HCT116 (cell line): ENCODE results near the gene KRTAP1-3. TPM values are rescaled to one million over a fixed set of nuclear protein-coding genes. Genes with fewer than 3 reads are reported as not detected.

Experiments
- total RNA-seq: library from RNA; stranded (reverse); gene quantifications from one replicate; pipeline ENCODE4 v1.2.1, GENCODE V29; 2021; ENCODE audit not compliant: unreplicated experiment

KRTAP1-3 gene
- total RNA-seq, 1 experiment from 2014 or later, result not detected

Other genes with a start within 250 kb of the KRTAP1-3 start
- not detected for gene KRT28, start 234.9 kb downstream of the KRTAP1-3 start, total RNA-seq
- gene KRT10, start 212.3 kb downstream of the KRTAP1-3 start, total RNA-seq, result 62.3 TPM
- not detected for gene KRT12, start 167.7 kb downstream of the KRTAP1-3 start, total RNA-seq
- 1.5 TPM for gene KRT20, start 149.6 kb downstream of the KRTAP1-3 start, total RNA-seq
- 19.0 TPM for gene KRT23, start 97.2 kb downstream of the KRTAP1-3 start, total RNA-seq
- gene KRT39, start 67.9 kb downstream of the KRTAP1-3 start, total RNA-seq, result not detected
- gene KRT40, start 50.5 kb downstream of the KRTAP1-3 start, total RNA-seq, result not detected
- gene KRTAP3-3, start 40.7 kb downstream of the KRTAP1-3 start, total RNA-seq, result not detected
- not detected for gene KRTAP3-2, start 35.0 kb downstream of the KRTAP1-3 start, total RNA-seq
- gene KRTAP3-1, start 25.7 kb downstream of the KRTAP1-3 start, total RNA-seq, result not detected
- gene KRTAP1-5, start 7.7 kb downstream of the KRTAP1-3 start, total RNA-seq, result not detected
- not detected for gene KRTAP1-4, start 4.7 kb downstream of the KRTAP1-3 start, total RNA-seq
- gene KRTAP1-1, start 6.6 kb upstream of the KRTAP1-3 start, total RNA-seq, result not detected
- gene KRTAP2-1, start 12.4 kb upstream of the KRTAP1-3 start, total RNA-seq, result not detected
- 1.2 TPM for gene KRTAP2-2, start 20.4 kb upstream of the KRTAP1-3 start, total RNA-seq
- 6.3 TPM for gene KRTAP2-3, start 25.2 kb upstream of the KRTAP1-3 start, total RNA-seq
- 0.76 TPM for gene KRTAP2-4, start 31.0 kb upstream of the KRTAP1-3 start, total RNA-seq
- gene KRTAP4-7, start 49.3 kb upstream of the KRTAP1-3 start, total RNA-seq, result not detected
- gene KRTAP4-8, start 63.3 kb upstream of the KRTAP1-3 start, total RNA-seq, result not detected
- not detected for gene KRTAP4-16, start 67.3 kb upstream of the KRTAP1-3 start, total RNA-seq
- not detected for gene KRTAP4-9, start 70.5 kb upstream of the KRTAP1-3 start, total RNA-seq
- not detected for gene KRTAP4-11, start 83.5 kb upstream of the KRTAP1-3 start, total RNA-seq
- not detected for gene KRTAP4-12, start 89.3 kb upstream of the KRTAP1-3 start, total RNA-seq
- gene KRTAP4-6, start 105.7 kb upstream of the KRTAP1-3 start, total RNA-seq, result not detected
- gene KRTAP4-5, start 115.0 kb upstream of the KRTAP1-3 start, total RNA-seq, result not detected
- not detected for gene KRTAP4-4, start 125.9 kb upstream of the KRTAP1-3 start, total RNA-seq
- gene KRTAP4-3, start 133.3 kb upstream of the KRTAP1-3 start, total RNA-seq, result not detected
- not detected for gene KRTAP4-2, start 143.3 kb upstream of the KRTAP1-3 start, total RNA-seq
- not detected for gene KRTAP4-1, start 150.0 kb upstream of the KRTAP1-3 start, total RNA-seq
- gene KRTAP9-1, start 155.0 kb upstream of the KRTAP1-3 start, total RNA-seq, result not detected
- gene KRTAP9-2, start 191.8 kb upstream of the KRTAP1-3 start, total RNA-seq, result not detected
- not detected for gene KRTAP9-3, start 197.6 kb upstream of the KRTAP1-3 start, total RNA-seq
- not detected for gene KRTAP9-8, start 203.1 kb upstream of the KRTAP1-3 start, total RNA-seq
- gene KRTAP9-4, start 214.8 kb upstream of the KRTAP1-3 start, total RNA-seq, result not detected
- gene KRTAP9-9, start 220.5 kb upstream of the KRTAP1-3 start, total RNA-seq, result not detected
- gene KRTAP9-6, start 230.5 kb upstream of the KRTAP1-3 start, total RNA-seq, result not detected
- gene KRTAP9-7, start 240.8 kb upstream of the KRTAP1-3 start, total RNA-seq, result not detected